Measurements from ENCODE around the gene AATK.
"Not testable (repeated sequence)": the region's sequence is repeated elsewhere in the genome, so short reads cannot be mapped to it uniquely, and the experiment has no call there.

AATK gene

GRCh38 chr17:81092518-81093095 lies 73.4 kb downstream of the AATK start:
- no peak for DNase-seq (ENCODE audit: low spot score)

GRCh38 chr17:81091774-81092517 lies 74.1 kb downstream of the AATK start:
- no peak for DNase-seq (ENCODE audit: low spot score)

- no peak for DNase-seq (ENCODE audit: low spot score)
Observed at GRCh38 chr17:81091154-81091553, 74.9 kb downstream of the AATK start.

GRCh38 chr17:81090361-81091136 lies 75.5 kb downstream of the AATK start:
- no peak for DNase-seq (ENCODE audit: low spot score)

GRCh38 chr17:81086789-81087551 lies 79.1 kb downstream of the AATK start:
- DNase-seq (ENCODE audit: low spot score), result no peak

- no peak for DNase-seq (ENCODE audit: low spot score)
Observed at GRCh38 chr17:81085420-81085911, 80.6 kb downstream of the AATK start.

GRCh38 chr17:81084680-81085419 lies 81.2 kb downstream of the AATK start:
- DNase-seq (ENCODE audit: low spot score), result no peak

- DNase-seq (ENCODE audit: low spot score), result peak; percentile 24
Observed at GRCh38 chr17:81083125-81083765, 82.8 kb downstream of the AATK start.

GRCh38 chr17:81082177-81083073 lies 83.6 kb downstream of the AATK start:
- DNase-seq (ENCODE audit: low spot score), result peak; percentile 69

- no peak for DNase-seq (ENCODE audit: low spot score)
Observed at GRCh38 chr17:81081222-81082176, 84.5 kb downstream of the AATK start.

- DNase-seq (ENCODE audit: low spot score), result no peak
Observed at GRCh38 chr17:81080019-81080418, 86.0 kb downstream of the AATK start.

- not testable (repeated sequence) for DNase-seq (ENCODE audit: low spot score)
Observed at GRCh38 chr17:81078026-81078913, 87.8 kb downstream of the AATK start.

GRCh38 chr17:81076141-81076679 lies 89.8 kb downstream of the AATK start:
- no peak for DNase-seq (ENCODE audit: low spot score)

GRCh38 chr17:81075307-81075706 lies 90.7 kb downstream of the AATK start:
- DNase-seq (ENCODE audit: low spot score), result no peak

GRCh38 chr17:81074875-81075274 lies 91.1 kb downstream of the AATK start:
- DNase-seq (ENCODE audit: low spot score), result no peak

- no peak for DNase-seq (ENCODE audit: low spot score)
Observed at GRCh38 chr17:81073967-81074839, 91.8 kb downstream of the AATK start.
